Measurements from ENCODE around the gene CPSF7. TPM values are rescaled to one million over a fixed set of nuclear protein-coding genes. Genes with fewer than 3 reads are reported as not detected.
A peak's percentile ranks its signal among the peaks of the same experiment; 100 is the strongest.

CPSF7 gene
- polyA plus RNA-seq, 1 experiment = 36.2 TPM

DNA sequence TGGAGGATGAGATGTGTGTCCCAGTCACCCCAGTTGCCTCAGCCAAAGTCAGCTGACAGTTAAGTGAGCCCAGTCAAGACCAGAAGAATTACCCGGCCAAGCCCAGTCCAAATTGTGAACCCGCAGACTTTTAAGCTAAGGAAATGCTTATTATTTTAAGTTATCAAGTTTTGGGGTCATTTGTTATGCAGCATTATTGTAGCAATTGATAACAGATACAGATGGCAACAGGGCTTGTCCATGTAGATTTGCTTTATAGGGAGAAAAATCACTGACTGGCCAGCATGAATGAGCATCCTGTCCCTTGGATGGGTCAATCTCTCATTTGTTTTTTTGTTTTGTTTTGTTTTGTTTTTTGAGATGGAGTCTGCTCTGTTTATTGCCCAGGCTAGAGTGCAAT, 23.1 kb upstream of the CPSF7 start:
- Histone ChIP-seq H3K4me3 (ENCODE audit: low read depth, low read length) (no peak overlapping the region), H3K36me3 (ENCODE audit: control insufficient read depth, insufficient read depth, low read length) (peaks cover 5% of the 10 kb centered on the region), H3K27me3 (ENCODE audit: control insufficient read depth, insufficient read depth, low read length) (no peaks in the 10 kb centered on the region)
- DNase-seq (ENCODE audit: low read depth) = no peak
- TF ChIP-seq, protein P1, sequence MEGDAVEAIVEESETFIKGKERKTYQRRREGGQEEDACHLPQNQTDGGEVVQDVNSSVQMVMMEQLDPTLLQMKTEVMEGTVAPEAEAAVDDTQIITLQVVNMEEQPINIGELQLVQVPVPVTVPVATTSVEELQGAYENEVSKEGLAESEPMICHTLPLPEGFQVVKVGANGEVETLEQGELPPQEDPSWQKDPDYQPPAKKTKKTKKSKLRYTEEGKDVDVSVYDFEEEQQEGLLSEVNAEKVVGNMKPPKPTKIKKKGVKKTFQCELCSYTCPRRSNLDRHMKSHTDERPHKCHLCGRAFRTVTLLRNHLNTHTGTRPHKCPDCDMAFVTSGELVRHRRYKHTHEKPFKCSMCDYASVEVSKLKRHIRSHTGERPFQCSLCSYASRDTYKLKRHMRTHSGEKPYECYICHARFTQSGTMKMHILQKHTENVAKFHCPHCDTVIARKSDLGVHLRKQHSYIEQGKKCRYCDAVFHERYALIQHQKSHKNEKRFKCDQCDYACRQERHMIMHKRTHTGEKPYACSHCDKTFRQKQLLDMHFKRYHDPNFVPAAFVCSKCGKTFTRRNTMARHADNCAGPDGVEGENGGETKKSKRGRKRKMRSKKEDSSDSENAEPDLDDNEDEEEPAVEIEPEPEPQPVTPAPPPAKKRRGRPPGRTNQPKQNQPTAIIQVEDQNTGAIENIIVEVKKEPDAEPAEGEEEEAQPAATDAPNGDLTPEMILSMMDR (IDR thresholded peaks at IDR 0.05; ENCODE audit: insufficient read depth, low read depth, low read length) = no peak
- ChIA-PET POLR2A (no interaction called here), CTCF (interaction anchor here (1.3 to 3.4 kb wide), 3 partner anchors 26 to 186 kb away, joined by 3 to 29 read pairs (median 14); no protein-coding TSS in a partner anchor)

DNA sequence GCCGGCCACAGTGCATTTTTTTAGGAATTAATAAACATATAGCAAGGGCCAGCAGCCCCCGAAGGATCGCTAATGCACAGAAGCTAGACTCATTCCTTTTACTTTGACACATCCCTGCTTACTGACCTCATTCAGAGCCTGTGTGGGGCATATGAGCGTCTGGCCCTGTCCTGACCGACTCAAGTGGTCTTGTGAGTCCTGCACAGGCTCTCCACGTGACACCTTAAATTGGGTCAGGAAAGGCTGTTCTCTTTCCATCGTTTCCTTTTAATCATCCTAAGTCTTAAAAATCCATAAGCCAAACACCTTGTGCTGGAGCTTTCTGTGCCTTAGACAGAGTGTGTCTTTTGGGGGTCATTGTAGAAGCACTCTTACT, 18.8 kb upstream of the CPSF7 start:
- ChIA-PET CTCF (interaction anchor here (1.2 to 11.3 kb wide), 6 partner anchors 14 to 190 kb away, joined by 3 to 200 read pairs (median 44); no protein-coding TSS in a partner anchor), POLR2A (no interaction called here)
- no peak overlapping the region for H3K4me3 ChIP-seq (ENCODE audit: low read depth, low read length)

DNA sequence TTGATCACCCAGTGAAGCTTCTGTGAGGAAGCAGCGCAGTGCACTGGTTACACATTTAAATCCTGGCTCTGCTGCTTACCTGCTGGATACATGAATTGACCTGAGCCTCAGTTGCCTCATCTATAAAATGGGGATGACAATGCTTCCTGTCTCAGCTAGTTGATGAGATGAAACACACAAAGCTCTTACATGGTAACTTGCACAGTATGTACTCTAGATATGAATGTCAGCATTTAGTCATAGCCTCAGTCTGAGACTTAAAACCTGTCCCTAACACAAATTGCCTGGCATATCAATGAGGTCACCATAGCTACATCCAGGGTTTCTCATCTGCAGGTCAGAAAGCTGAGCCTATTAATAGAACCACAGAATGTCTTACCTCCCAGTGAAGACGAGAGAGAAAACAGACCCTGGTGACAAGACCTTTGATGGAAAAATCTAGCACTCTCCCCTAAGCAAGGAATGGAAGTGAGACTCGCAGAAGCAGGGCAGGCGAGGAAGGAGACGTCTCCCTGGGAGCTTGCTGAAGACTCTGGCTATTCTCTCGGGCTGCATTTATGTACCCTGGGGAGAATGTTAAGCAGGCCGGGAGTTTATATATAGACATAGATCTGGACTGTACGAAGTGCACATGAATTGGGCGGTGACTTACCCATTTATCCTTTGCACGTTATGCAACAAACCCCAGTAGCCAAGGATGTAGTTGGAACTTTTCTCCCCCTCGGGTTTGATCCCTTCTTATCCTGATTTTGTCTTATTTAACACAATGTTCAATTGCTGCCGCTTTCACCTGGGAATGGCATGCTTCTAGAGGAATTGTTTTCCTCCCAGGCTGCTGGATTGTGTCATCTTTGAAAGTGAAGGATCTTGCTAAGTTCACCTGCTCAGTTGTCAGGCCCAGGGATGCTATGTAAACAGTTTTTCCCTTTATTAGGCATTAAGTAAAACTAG, 18.1 kb upstream of the CPSF7 start:
- ChIA-PET POLR2A (no interaction called here), CTCF (interaction anchor here (0.7 to 11.3 kb wide), 12 partner anchors 10 to 191 kb away, joined by 3 to 200 read pairs (median 26); partner anchors contain the start of genes CPSF7 and SDHAF2)
- TF ChIP-seq, protein P1 (IDR thresholded peaks at IDR 0.05; ENCODE audit: insufficient read depth, low read depth, low read length) = no peak
- Histone ChIP-seq H3K4me3 (ENCODE audit: low read depth, low read length) (no peak overlapping the region), H3K27me3 (ENCODE audit: control insufficient read depth, insufficient read depth, low read length) (no peaks in the 10 kb centered on the region), H3K36me3 (ENCODE audit: control insufficient read depth, insufficient read depth, low read length) (peaks cover 15% of the 10 kb centered on the region)
- no peak for DNase-seq (ENCODE audit: low read depth)

More for the DNA sequence above, 18.8 kb upstream of the CPSF7 start:
- Histone ChIP-seq H3K36me3 (ENCODE audit: control insufficient read depth, insufficient read depth, low read length) (peaks cover 13% of the 10 kb centered on the region), H3K27me3 (ENCODE audit: control insufficient read depth, insufficient read depth, low read length) (no peaks in the 10 kb centered on the region)
- TF ChIP-seq, protein P1 (IDR thresholded peaks at IDR 0.05; ENCODE audit: insufficient read depth, low read depth, low read length) = no peak
- no peak for DNase-seq (ENCODE audit: low read depth)

DNA sequence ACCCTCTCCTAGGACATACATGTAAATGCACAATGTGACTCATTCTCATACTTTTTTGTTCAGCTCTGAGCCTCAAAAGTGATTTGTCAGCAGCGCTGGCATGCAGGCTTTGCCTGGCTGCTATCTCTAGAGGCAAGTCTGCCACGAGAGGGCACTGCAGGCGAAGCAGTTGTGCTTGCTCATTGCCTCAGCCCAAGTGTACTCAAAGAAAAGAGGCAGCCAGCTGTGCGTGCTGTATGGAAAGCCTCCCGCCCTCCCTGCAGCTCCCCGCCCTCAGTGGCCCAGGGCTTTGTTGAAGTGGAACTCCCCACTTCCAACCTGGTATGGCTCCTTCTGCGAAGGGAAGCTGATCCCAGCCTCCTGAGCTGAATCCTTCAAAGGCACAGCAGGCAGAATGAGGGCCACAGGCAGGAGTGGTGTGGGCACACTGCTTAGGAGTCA, 16.5 kb upstream of the CPSF7 start:
- POLR2A ChIA-PET = no interaction called here

More for the DNA sequence above, 16.5 kb upstream of the CPSF7 start:
- peak; percentile 82 for DNase-seq (ENCODE audit: low read depth)
- no peak overlapping the region for H3K4me3 ChIP-seq (ENCODE audit: low read depth, low read length)
- no peaks in the 10 kb centered on the region for H3K27me3 ChIP-seq (ENCODE audit: control insufficient read depth, insufficient read depth, low read length)
- peaks cover 15% of the 10 kb centered on the region for H3K36me3 ChIP-seq (ENCODE audit: control insufficient read depth, insufficient read depth, low read length)
- CTCF ChIA-PET = interaction anchor here (0.5 to 11.3 kb wide), 39 partner anchors 11 to 287 kb away, joined by 3 to 200 read pairs (median 5); partner anchors contain the start of genes CPSF7, LRRC10B and SDHAF2
- TF ChIP-seq, protein P1 (IDR thresholded peaks at IDR 0.05; ENCODE audit: insufficient read depth, low read depth, low read length) = peak; percentile 97
